Muscle of arm (tissue), 12 donors: ENCODE data around the gene ASTN2. TPM values are rescaled to one million over a fixed set of nuclear protein-coding genes. Genes with fewer than 3 reads are reported as not detected.

ENCODE experiments used
- DNase-seq: peaks from one replicate; pipeline ENCODE4 v3.0.0-alpha.2; 2013
- polyA plus RNA-seq, 12 donors: library from polyadenylated mRNA; unstranded; fragments of 120-200 nt; gene quantifications; one replicate each; pipeline ENCODE4 v1.2.1, GENCODE V29; 2013; ENCODE audit not compliant: insufficient read length in 12 of 12

Gene ASTN2
- polyA plus RNA-seq, 12 donors, result 3.7 to 15.7 (median 5.5) TPM; not detected in 2

DNA sequence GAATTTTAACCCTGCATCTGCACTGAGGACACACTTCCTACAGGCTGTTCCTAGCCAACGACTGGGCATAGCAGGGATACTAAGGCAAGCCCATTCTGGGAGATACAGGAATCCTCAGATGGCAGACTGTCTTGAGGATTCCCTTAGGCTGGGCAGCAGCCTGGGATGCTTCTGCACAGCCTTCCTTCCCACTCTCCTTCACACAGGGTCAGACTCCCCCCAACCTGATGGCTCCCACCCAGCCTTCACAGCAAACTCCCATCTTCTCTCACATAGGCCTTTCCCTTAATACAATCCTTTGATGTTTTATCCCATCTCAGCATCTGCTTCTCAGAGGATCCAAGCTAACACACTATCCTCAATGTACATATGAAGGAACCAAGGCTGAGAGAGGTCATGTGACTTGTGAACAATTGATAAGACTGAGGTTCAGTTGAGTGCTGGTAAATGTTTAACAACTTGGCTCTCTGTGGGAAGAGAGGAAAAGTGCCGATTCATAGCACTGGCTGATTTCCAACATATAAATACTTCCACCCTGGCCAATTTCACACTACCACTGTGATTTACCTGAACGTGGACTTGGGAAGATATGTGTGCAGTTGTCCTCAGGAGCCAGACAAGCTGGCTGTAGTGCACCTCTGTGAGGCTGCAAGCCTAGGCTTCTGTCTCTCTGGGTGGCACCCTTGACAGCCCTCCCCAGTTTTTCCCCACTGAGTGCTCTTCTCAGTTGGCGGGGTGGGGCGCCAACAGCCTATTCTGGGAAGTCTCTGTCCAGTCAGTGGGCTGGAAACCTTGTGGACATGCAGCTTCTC is 848.0 kb downstream of the ASTN2 start:
- DNase-seq, result no peak

- no peak for DNase-seq
These were observed 848.9 kb downstream of the ASTN2 start for GRCh38 chr9:116565986-116566385.

DNA sequence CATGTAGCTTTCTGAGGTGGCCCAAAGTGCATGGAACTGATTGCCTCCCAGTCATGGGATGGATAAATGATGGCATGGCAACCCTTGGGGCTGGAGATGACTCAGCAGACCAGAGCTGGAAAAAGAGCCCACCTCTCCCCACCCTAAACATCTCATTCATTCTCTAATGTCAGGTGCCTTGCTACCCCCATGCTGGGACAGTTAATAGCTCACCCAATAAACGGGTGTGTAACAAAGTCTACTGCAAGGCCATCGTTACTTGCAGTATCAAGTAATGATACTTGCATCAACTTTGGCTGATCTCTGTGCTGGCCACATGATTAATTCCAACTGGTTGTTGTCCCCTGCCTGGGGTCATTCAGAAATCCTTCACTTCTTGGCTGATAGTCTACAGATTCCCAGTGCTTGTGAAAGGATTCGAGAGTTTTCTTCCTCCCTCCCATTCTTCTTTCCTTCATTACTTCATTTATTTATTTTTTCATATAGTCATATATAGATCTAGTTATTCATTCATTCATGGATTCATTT is 850.5 kb downstream of the ASTN2 start:
- no peak for DNase-seq

GRCh38 chr9:116558818-116559540 is 855.9 kb downstream of the ASTN2 start:
- no peak for DNase-seq

- no peak for DNase-seq
These were observed 856.8 kb downstream of the ASTN2 start for GRCh38 chr9:116558035-116558434.

GRCh38 chr9:116555556-116556155 is 859.2 kb downstream of the ASTN2 start:
- no peak for DNase-seq

DNA sequence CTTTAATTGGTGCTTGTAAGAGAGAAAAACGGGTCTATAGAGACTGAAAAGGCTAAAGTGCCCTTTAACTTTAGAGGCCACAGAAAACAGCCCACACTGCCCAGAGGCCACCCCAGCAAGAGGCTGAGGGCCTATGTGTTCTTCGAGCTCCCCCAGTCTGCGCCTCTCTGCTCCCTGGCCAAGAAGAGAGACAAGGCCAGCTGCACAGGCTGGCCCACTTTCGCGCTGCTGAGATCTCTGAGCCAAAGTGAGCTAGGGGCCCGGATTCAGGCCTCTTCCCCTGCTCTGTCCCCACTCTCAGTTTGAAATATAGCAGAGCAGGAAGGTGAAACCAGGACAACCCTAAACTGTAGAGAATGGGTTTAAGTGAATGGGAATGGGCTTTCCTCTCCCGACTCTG is 859.7 kb downstream of the ASTN2 start:
- peak; percentile 74 for DNase-seq

DNA sequence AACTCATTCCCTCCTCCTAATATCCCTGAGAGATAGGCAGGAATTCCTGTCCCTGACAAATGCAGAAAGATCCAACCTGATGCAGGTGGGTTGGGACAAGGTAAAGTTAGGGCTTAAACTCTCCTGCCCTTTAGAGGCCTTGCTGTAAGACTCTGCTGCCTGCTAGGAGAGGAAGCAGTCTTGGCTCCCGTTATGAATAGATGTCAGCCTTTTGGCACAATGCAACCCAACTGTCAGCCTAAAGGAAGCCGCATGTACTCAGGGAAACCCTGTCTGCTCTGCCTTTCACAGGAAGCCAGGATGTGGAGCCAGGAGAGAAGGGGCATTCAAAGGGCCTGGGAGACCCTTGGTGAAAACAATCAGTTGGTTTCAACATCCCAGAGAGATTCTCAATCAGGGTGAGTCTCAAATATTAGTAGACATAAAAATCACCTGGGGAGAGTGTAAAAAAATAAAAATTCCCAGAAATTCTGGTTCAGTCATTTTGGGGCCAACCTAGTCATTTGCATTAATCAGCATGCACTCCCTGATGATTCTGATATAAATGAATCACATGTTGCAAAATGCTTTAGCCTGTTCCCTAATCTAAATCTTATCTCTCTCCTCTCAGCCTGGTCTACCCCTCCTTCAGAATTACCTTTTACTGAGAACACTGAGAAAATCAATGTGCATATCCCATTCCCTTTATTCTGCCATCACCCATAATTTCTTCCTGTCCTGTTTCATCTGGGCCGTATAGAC is 864.0 kb downstream of the ASTN2 start:
- DNase-seq, result no peak

DNA sequence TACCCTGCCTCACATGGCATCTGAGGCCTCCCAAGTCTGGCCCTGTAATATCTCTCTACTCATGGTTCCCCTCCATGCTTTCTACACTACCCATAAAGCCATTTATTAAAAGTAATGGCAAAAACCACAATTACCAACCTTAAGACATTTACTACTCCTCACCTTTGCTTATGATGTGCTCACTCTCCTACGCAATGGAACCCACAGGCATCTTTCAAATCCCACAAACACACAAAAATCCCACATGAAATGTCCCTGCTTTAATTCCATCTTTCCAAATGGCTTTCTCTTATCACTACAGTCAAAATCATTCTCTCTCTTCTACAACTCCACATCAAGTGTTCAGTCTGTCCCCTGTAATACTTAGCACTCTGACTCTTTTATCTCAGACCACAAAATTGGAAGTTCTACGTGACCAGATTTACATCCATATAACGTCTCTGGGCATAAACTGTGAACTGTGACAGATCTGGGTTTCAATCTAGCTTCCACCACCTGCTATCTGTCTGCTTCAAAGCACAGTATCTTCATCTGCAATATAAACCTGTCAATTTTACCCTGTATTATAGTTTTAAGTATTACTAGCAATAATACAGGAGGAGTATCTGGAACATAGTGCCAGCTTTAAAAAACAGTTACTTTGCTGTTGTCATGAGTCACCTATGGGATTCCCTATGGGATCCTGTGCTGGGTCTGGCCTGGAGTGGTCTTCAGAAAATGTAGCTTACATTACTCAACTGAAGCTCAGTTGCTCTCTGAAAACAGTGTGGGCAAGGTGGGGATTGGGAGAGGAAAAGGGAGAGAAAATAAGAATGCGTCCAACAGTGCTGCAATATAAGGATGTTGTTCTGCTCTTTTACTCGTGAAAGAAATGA is 864.8 kb downstream of the ASTN2 start:
- no peak for DNase-seq

- no peak for DNase-seq
These were observed 865.7 kb downstream of the ASTN2 start for GRCh38 chr9:116549061-116549664.

GRCh38 chr9:116547729-116548426 is 867.0 kb downstream of the ASTN2 start:
- no peak for DNase-seq

- DNase-seq, result no peak
These were observed 867.9 kb downstream of the ASTN2 start for GRCh38 chr9:116546711-116547581.

- no peak for DNase-seq
These were observed 870.0 kb downstream of the ASTN2 start for GRCh38 chr9:116544896-116545295.

- DNase-seq, result no peak
These were observed 871.0 kb downstream of the ASTN2 start for GRCh38 chr9:116543731-116544400.

GRCh38 chr9:116541402-116541801 is 873.5 kb downstream of the ASTN2 start:
- DNase-seq, result no peak

DNA sequence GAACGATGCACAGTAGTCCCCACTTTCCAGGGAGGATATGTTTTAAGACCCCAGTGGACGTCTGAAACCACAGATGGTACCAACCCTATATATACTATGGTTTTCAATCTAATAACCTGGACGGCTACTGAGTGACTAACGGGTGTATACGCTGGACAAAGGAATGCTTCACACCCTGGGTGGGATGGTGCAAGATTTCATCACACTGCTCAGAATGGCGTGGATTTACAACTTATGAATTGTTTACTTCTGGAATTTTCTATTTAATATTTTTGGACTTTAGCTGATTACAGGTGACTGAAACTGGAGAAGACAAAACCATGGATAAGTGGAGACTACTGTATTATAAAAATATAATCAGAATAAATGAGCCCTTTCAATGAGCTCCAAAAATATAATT is 875.3 kb downstream of the ASTN2 start:
- no peak for DNase-seq

GRCh38 chr9:116525611-116526010 is 889.2 kb downstream of the ASTN2 start:
- no peak for DNase-seq
